Right renal cortex interstitium (tissue), 3 donors: ENCODE measurements around the gene NAA80. TPM values are rescaled to one million over a fixed set of nuclear protein-coding genes. Genes with fewer than 3 reads are reported as not detected.
"Not testable (repeated sequence)": the region's sequence is repeated elsewhere in the genome, so short reads cannot be mapped to it uniquely, and the experiment has no call there.

ENCODE experiments used
- DNase-seq, 3 donors: peaks; one replicate each; pipeline ENCODE4 v3.0.0-alpha.2; 2013; ENCODE audit warnings: low read depth in 3 of 3, low spot score in 2 of 3
- polyA plus RNA-seq, 3 donors: library from polyadenylated mRNA; unstranded; fragments of 120-200 nt; gene quantifications; one replicate each; pipeline ENCODE4 v1.2.1, GENCODE V29; 2013; ENCODE audit not compliant: insufficient read length in 3 of 3

Gene NAA80
- polyA plus RNA-seq, 3 donors = 7.6 to 8.6 (median 8.2) TPM

GRCh38 chr3:50272911-50273688 is 26.1 kb downstream of the NAA80 start:
- DNase-seq = peak in 1 of 3 donors; percentile 67

DNA sequence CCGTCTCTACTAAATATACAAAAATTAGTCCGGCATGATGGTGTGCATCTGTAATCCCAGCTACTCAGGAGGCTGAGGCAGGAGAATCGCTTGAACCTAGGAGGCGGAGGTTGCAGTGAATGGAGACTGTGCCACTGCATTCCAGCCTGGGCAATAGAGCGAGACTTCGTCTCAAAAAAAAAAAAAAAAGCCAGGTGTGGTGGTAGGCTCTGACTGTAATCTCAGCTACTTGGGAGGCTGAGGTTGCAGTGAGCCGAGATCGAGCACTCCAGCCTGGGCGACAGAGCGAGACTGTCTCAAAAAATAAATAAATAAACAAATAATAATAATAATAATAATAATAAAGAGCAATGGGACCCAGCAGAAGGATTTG is 26.7 kb downstream of the NAA80 start:
- not testable (repeated sequence) for DNase-seq

DNA sequence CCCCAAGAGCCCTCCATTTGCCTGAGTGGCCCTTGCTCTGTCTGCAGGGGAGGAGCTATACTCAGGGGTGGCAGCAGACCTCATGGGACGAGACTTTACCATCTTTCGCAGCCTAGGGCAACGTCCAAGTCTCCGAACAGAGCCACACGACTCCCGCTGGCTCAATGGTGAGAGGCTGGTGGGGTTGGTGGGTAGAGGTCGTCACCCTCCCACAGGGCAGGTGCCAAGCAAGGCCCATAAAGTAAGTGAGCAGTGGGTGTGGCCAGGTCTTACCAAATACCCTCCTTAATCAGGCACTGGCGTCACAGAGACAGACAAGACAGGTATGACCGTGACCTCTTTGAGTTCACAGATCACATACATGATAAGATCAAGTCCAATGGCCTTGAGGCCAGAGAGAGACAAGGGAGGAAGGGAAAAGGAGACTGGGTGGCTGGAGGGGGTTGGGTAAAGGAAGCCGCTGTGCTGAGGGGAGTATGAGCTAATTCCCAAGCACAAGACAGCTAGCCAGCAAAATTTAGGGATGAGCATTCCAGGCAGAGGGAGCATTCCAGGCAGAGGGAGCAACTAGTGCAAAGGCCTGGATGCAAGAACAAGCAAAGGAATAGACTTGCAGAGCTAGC is 27.8 kb downstream of the NAA80 start:
- no peak for DNase-seq

- DNase-seq = no peak
Measured at GRCh38 chr3:50270422-50271224, 28.6 kb downstream of the NAA80 start.

DNA sequence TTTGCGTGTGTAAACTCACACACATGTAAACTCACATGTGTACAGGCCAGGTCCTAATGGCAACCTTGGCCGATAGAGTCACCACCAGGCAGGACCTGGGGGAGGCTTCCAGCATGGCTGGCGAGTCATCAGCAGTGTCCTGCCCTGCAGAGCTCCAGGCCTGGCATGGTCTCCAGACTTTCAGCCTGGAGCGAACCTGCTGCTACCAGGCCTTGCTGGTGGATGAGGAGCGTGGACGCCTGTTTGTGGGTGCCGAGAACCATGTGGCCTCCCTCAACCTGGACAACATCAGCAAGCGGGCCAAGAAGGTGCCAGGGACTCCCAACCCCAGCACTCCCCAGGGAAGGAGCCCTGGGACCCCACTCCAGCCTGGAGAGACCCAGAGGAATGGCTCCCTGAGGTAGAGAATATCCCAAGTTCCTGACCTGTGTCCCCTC is 29.2 kb downstream of the NAA80 start:
- no peak for DNase-seq

DNA sequence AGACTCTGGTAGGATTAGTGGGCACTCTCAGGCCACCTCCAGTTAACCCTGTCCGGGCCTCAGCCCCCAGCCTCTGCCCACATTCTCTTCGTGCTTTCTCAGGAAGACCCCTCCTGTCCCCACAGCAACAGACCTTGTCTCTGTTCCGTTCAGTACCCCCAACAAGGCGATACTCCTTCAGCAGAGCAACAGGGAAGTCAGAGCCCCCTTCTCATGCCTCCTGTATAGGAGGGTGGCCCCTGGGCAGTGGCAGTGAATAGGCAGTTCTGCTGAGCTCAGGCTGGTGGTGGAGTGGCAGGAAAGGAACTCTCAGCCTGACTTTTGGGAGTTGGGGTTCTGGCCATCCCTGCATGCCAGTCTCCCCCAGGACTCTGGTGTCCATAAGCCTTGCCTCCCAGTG is 29.7 kb downstream of the NAA80 start:
- no peak for DNase-seq

- no peak for DNase-seq
Measured at GRCh38 chr3:50268703-50269451, 30.3 kb downstream of the NAA80 start, which contains the start of gene SEMA3B. SEMA3B (plus strand) TSS chr3:50269147; CDS start chr3:50269241, 94 bp downstream.

DNA sequence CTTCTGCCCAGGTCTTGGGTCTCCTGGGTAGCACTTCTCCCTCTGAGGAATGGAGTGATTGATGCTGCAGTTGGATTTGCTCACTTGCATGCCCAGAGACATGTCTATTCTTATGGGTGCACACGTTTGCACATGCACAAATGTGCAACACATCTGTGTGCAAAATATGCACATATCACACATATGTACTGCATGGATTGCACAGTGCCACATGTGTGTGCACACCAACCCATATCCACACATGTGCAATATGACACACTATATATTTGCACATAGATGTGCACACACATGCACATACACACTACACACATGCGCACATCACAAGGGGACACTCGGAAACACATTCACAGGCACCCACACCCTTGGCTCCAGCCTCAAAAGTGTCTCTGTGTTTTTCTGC is 30.9 kb downstream of the NAA80 start:
- DNase-seq = no peak

DNA sequence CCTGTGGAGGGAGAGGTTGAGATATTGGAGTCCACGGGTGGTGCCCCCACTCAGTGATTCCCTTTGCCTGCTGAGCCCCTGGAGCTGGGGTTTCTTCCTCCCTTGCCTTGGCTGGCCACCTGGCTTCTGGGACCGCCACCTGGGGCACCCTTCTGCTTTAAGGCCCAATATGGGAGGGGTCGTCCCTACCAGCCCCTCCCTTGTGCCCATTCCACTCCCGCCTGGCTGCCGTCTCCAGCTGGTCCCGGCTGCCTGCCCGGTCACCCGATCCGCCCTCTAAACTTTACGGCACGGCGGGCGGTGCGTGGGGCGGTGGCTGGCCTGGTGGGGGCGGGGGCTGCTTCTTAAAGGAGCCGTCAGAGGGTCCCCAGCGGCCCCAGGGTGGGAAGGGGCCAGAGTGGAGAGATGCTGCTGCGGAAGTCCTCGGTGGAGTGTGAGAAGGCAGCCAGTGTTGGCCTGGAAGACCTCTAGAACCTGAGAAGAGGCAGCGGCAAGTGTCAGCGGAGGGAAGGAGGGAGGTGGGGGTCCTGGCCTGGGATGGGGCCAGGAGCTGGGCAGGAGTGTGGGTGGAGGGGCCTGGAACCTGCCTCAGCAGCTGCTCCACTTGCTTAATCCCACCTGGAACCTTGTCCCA is 31.8 kb downstream of the NAA80 start:
- DNase-seq = no peak

DNA sequence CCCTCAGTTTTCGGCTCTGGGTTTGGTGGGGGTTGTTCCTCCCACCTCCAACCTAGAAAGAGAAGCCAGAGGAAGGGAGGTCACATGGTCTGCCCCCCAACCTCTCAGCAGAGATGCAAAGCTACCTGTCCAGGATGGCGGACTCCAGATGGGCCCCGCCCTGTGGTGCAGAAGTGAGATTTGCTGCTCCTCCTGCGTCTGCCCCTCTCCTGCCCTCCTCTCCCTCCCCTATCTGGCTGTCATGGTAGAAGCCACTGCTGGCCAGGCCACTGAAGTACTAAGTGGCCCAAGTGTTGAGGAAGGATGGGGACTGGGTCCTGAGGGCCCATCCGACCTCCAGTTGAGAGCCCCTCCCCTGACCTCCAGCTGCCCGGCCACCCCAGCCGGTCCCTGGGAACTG is 32.4 kb downstream of the NAA80 start:
- DNase-seq = no peak

- no peak for DNase-seq
Measured at GRCh38 chr3:50266017-50266416, 33.2 kb downstream of the NAA80 start.

- no peak for DNase-seq
Measured at GRCh38 chr3:50265571-50265970, 33.6 kb downstream of the NAA80 start.

DNA sequence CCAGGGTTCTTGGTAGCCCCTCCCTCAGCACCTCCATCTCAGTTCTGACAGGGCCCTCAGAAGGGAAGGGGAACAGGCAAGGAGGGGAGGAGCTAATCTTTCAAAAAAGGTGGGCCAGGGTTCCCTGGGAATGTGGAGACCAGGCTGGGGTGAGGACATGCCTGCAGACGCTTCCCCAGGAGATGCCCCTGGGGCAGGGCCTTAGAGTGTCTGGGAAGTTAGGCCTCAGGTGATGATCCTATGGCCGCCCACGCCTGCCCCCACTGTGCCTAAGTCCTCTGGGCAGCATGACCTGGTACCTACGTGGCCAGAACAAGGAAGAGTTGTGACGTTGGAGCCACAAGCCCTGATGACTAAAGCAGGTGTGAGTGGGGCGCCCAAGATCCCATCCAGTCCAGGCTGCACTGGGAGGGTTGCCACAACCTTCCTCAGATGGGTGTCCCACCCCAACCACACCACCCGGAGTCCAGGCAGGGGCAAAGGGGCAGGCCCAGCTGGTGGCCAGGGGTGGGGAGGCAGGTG is 34.2 kb downstream of the NAA80 start:
- no peak for DNase-seq

- DNase-seq = peak; percentile 82 to 91 (median 85)
Measured at GRCh38 chr3:50264383-50264963, 34.7 kb downstream of the NAA80 start.

GRCh38 chr3:50263478-50264382 is 35.5 kb downstream of the NAA80 start:
- no peak for DNase-seq

DNA sequence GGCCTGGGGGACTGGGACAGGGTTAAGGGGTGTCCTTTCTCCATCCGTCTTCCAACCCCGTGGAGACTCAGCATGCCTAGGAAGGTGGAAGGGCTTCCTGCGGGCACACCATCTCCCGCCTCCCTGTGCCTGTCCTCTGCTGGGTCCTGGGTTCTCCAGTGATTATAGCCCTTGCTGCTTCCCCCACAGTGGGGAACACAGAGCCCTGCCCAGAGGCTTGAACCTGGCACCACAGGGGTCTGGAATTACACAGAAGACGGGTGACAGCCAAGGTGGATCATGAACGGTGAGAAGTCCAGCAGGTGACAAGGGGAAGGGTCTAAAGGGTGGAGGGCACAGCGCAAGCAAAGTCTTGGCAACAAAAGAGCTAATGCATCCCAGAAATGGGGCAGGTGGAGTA is 36.4 kb downstream of the NAA80 start:
- no peak for DNase-seq

- not testable (repeated sequence) for DNase-seq
Measured at GRCh38 chr3:50262200-50262599, 37.0 kb downstream of the NAA80 start.

GRCh38 chr3:50261505-50261904 is 37.7 kb downstream of the NAA80 start:
- DNase-seq = no peak
